GM21367 (cell line): ENCODE data around the gene CKB.

Experiments used
- ATAC-seq: cut with Tn5 transposase; IDR thresholded peaks from one replicate; pipeline ENCODE4 v1.9.1; 2021; ENCODE audit not compliant: unreplicated experiment

The CKB gene

GRCh38 chr14:103539056-103539825 lies 16.6 kb upstream of the CKB start:
- no peak for ATAC-seq

GRCh38 chr14:103538291-103539055 lies 15.8 kb upstream of the CKB start:
- ATAC-seq, result no peak

- no peak for ATAC-seq
These were observed 14.8 kb upstream of the CKB start for GRCh38 chr14:103537175-103537990.

DNA sequence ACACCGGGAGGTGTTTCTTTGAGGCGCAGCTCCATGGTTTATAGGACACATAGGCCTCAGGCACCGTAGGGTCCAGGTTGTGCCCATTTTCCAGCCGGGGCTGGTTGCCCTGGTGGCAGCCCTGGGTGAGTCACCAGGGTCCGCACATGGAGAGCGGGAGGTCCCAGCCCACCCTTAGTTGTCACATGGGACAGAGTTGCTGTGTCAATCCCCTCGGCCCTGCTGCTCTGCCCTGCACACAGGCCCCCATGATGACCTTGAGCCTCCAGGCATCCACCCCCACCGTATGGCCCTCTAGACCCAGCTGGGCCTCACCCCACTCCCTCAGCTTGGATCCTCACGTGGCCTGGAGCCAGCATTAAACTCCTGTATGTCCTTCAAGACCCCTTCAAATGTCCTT lies 14.1 kb upstream of the CKB start:
- ATAC-seq, result no peak

DNA sequence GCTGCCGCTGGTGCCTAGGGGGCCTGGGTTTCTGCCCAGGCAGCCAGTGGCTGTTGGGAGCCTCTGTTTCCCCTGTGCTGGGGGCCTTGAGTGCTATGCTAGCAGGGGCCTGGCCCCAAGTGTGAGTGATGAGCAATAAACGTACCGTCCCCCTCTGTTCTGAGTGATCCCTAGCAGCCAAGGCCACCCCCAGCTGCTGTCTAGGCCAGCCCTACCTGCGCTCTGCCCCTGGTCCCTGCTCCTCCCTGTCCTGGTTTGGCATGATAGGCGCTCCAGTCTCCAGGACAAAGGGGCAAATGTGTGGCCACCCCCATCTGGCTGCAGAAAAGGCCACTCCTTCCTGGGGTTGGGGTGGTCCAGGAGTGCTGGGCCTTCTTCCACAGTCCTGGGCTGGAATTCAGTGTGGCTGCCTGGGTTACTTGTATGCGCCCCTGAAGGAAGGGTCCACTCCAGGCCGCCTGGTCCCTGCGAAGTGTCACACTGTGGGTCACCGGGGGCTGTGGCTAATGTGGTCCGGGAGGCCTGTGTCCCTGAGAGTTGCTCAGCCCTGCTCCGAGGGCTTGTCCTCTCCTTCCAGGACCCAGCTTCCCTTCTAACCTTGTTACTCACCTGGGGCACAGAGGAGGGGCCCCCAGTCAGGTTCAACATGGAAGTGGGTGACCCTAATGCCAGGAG lies 13.4 kb upstream of the CKB start:
- ATAC-seq, result no peak

- no peak for ATAC-seq
These were observed 12.7 kb upstream of the CKB start for GRCh38 chr14:103535081-103535890.

DNA sequence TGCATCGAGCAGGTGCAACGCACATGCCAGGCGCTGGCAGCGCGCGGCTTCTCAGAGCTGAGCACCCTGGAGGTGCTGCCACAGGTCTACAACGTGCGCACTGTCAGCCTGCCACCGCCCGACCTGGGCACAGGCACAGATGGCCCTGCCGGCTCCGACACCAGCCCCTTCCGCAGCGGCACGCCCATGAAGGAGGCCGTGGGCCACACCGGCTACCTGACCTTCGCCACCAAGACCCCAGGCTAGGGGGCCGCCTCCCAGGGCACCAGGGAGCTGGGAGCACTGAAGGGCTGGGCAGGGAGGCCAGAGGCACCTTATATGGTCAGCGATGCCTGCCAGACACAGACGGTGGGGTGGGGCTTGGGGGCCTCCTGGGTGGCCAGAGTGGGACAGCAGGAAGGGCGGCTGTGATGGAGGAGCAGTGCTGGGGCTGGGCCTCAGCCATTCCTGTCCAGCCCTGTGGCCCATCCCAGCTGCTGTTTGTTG lies 12.0 kb upstream of the CKB start:
- ATAC-seq, result no peak

DNA sequence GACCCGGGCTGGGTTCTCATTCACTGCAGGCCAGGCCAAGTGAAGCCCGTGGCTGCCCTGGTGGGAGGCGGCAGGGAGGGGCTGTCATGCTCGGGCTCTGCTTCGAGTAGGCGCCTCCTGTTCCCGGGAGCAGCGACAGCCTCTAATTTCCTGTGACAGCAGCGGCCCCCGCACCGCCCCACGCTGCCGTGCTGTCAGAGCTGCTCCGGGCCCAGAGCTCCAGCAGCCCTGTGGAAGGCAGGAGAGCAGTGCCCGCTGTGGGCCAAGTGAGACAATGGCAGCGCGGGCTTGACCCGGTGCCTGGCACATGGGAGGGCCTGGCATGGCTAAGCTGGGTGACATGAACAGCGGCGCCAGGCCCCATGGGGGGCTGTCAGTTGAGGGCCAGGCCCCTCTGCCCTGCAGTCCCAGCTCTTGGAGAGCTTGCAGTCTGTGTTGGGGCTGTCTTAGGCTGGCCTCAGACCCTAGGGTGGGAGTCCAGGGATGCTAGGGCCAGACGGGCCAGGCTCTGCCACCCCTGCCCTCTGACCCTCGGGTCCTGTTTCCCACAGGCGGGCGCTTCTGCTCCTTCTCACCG lies 11.5 kb upstream of the CKB start:
- ATAC-seq, result no peak

GRCh38 chr14:103533137-103533998 lies 10.7 kb upstream of the CKB start:
- ATAC-seq, result no peak

DNA sequence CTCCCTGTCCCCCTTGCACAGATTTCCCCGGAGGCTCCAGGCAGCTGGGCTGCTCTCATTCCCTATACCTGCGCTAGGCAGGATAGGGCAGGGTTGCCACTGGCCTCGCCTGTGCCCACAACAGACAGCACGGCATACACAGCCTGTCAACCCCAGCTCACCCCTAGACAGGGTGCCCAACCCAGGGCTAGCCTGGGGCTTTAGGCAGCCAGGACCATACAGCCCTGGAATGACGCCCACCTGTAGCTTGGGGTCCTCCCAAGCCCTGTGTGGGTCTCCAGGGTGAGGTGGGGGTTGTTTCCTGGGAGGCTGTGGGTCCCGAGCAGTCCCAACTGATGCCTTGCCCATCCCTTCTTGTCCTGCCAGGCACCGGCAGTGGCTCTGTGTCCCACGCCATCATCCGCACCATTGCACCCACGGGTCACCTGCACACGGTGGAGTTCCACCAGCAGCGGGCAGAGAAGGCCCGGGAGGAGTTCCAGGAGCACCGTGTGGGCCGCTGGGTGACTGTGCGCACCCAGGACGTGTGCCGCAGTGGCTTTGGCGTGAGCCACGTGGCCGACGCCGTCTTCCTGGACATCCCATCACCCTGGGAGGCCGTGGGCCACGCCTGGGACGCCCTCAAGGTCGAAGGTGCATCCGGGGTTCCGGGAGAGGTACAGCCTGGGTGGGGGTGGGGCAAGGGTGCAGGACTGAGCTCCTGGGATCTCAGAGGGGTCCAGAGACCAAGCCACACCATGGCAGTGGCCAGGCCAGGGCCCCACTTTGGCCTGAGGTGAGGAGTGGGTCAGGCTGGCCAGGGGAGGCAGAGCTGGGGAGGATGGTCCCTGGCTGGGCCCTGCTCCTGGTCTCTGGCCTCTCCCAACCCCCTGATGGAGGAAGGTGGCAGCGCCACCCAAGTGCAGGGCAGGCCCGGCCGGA lies 9.8 kb upstream of the CKB start:
- no peak for ATAC-seq

GRCh38 chr14:103531421-103532215 lies 9.0 kb upstream of the CKB start:
- ATAC-seq, result no peak

DNA sequence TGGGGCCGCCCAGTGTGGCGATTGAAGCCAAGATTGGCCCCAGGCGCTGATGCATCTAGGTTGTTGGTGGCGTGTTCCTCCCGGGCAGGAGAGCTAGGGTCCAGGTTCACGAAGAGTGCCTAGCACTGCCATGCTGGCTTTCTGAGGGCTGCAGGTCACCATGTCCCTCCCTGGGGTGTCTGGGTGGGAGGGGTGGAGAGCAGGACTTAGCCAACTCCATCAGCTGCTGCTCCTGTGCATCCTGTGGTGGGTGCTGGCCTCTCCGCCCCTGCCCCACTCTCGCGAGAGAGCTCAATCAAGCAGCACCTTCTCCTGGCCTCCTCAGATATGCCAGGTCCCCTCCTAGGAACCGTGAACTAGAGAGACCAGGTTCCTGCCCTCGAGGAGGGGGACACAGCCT lies 8.2 kb upstream of the CKB start:
- no peak for ATAC-seq

DNA sequence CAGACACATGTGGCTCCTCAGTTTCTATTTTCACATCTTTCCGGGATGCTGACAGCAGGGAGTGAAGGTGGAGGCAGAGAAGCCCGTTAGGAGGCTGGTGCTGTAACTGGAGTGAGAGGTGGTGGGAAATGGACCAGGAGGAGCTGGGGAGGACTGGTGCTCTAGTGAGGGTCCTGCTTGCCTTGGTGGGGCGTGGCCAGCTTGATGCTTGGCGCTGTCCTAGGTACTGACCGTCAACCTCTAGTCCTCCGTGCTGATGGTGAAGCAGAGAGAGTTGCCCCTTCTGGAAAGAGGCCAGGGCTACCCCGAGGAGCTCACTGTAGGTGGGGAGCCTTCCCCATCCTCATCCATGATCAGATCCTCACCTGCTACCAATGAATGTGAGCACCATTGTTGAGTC lies 7.8 kb upstream of the CKB start:
- no peak for ATAC-seq

DNA sequence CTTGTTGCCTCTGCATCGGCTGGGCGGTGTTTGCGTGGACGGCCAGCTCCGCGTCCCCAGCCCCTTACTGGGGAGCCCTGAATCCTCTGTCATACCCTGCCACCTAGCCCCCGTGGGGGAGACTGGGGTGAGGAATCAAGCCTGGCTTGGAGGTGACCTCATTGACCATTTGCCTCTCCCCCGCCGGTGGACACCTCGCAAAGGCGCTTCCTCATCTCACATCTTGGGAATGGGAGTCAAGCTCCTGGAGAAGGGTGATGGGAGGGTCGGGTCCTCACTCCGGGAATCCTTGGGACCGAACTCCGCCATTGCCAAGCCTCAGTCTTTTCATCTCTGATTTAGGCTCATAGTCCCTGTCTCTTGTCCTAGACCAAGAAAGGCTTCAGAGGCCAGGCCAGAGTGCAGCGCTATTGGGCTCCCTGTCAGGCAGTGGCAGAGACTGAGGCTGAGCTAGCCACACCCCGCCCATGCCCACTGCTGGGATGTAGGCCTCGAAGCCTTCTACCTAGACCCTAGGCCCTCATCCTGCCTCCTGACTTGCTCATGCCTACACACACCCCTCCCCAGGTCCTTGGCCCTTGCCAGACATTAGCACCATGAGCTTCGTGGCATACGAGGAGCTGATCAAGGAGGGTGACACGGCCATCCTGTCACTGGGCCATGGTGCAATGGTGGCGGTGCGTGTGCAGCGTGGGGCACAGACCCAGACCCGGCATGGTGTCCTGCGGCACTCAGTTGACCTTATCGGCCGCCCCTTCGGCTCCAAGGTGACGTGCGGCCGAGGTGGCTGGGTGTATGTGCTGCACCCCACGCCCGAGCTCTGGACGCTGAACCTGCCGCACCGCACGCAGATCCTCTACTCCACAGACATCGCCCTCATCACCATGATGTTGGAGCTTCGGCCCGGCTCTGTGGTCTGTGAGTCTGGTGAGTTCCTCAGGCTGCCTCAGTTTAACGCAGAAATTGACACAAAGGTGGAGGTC lies 7.0 kb upstream of the CKB start:
- peak; percentile 17 for ATAC-seq

DNA sequence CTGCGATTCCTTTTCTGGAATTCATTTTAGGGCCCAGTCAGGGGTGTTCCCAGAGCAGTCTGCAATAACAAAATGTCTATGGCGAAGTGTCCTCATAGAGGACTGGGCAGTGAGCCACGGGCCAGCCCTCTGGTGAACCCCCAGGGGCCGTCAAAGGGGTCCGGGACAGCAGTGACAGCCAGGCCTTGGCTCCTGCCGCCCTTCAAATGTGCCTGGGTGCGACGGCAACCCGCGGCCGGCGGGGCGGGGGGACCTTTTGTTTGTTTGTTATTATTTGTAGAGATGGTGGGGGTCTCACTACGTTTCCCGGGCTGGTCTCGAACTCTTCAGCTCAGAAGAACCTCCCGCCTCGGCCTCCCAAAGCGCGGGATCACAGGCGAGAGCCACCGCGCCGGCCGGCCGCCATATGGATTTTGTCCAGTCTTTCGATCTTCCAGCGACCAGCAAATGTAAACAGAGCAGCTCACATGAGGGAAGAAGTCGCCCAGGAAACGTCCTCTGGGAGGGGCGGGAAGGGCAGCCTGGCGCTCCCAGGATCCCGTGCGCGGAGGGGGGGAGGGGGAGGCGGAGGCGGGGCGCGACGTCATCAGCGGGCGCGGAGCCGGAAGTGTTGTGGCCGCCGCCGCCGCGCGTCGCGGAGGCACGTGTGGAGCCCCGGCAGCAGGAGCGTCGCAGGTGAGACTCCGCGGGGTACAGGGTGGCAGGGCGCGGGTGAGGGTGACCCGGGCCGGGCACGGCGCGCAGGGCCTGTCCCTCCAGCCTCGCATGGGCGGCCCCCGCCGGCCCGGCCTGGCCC lies 6.2 kb upstream of the CKB start, which contains the start of gene TRMT61A:
TSS of gene TRMT61A (plus strand) at position 610 of the 796 bp plus-strand sequence. CDS start 783 bp downstream, outside the sequence.
- ATAC-seq, result peak; percentile 30
